ENCODE data around the gene IL34.

- TF ChIP-seq HNF4A (conservative IDR thresholded peaks at IDR 0.05) (no peak), CTCF (IDR thresholded peaks at IDR 0.05; ENCODE audit: low read depth, low read length, missing input control) (no peak), SP1 (IDR thresholded peaks at IDR 0.05) (no peak), RXRA (IDR thresholded peaks at IDR 0.05) (no peak), YY1 (IDR thresholded peaks at IDR 0.05) (no peak), REST (IDR thresholded peaks at IDR 0.05) (no peak), GABPA (IDR thresholded peaks at IDR 0.05 in 1 of 2, conservative IDR thresholded peaks at IDR 0.05 in 1 of 2) (no peak)
Observed at GRCh38 chr16:70627696-70628095, 18.7 kb upstream of the IL34 start.
